HEK293 (cell line): ENCODE measurements around the gene DNAH12.
A peak's percentile ranks its signal among the peaks of the same experiment; 100 is the strongest.

Experiments used
- CTCF ChIA-PET: fragments of 350-600 bp; formaldehyde crosslinking; extraction: SDS; loops from one replicate; lab custom pipeline; 2021; ENCODE audit warnings: antibody characterized with exemption; lab: Yijun Ruan, JAX
- POLR2A ChIA-PET: fragments of 300-600 bp; formaldehyde crosslinking; extraction: SDS; loops from one replicate; lab custom pipeline; 2020; ENCODE audit warnings: antibody characterized with exemption, inconsistent platforms; lab: Yijun Ruan, JAX
- H3K27ac ChIP-seq: fragments of 200-500 bp; sonication (Bioruptor generic); 2 replicates; pipeline ENCODE4 v1.5.1; 2014; ENCODE audit warnings: low read depth, low read length, control low read depth, inconsistent platforms; ENCODE audit errors: extremely low read depth
- H3K36me3 ChIP-seq, 2 experiments: fragments of 200-500 bp in 1 of 2; sonication (Bioruptor generic) in 1 of 2; 1 replicate in 1 of 2; 2 replicates in 1 of 2; pipeline ENCODE4 v1.5.1; 2014 to 2017; ENCODE audit warnings: inconsistent platforms in 2 of 2, low read length in 2 of 2; ENCODE audit not compliant: control insufficient read depth in 2 of 2, insufficient read depth in 1 of 2
- H3K4me1 ChIP-seq: fragments of 200-500 bp; sonication (Bioruptor generic); 2 replicates; pipeline ENCODE4 v1.5.1; 2014; ENCODE audit warnings: mild to moderate bottlenecking, low read length, inconsistent platforms; ENCODE audit not compliant: control insufficient read depth, insufficient read depth
- H3K4me3 ChIP-seq: 2 replicates; pipeline ENCODE4 v1.5.1; 2011; ENCODE audit warnings: low read depth, mild to moderate bottlenecking, control low read depth, low read length, moderate library complexity
- H3K9me3 ChIP-seq: fragments of 200-500 bp; sonication (Bioruptor generic); 2 replicates; pipeline ENCODE4 v1.5.1; 2014; ENCODE audit warnings: low read depth, low read length, inconsistent platforms; ENCODE audit not compliant: control insufficient read depth, insufficient read depth
- BCL11B ChIP-seq: fragments of 450-650 bp; formaldehyde crosslinking; IDR thresholded peaks from 2 replicates; pipeline ENCODE4 v1.5.1; 2016; ENCODE audit warnings: low read depth, missing biosample characterization, missing genetic modification characterization
- GLI4 ChIP-seq: fragments of 450-650 bp; formaldehyde crosslinking; IDR thresholded peaks from 2 replicates; pipeline ENCODE4 v1.5.1; 2016; ENCODE audit warnings: missing biosample characterization, missing genetic modification characterization
- KLF1 ChIP-seq: fragments of 450-650 bp; formaldehyde crosslinking; IDR thresholded peaks from 2 replicates; pipeline ENCODE4 v1.5.1; 2016; ENCODE audit warnings: missing biosample characterization, missing genetic modification characterization
- KLF9 ChIP-seq: fragments of 450-650 bp; formaldehyde crosslinking; IDR thresholded peaks from 2 replicates; pipeline ENCODE4 v1.5.1; 2016; ENCODE audit warnings: missing biosample characterization, missing genetic modification characterization, low read depth
- SP2 ChIP-seq: fragments of 450-650 bp; formaldehyde crosslinking; IDR thresholded peaks from 2 replicates; pipeline ENCODE4 v1.5.1; 2016; ENCODE audit warnings: missing biosample characterization, missing genetic modification characterization
- WT1 ChIP-seq: fragments of 450-650 bp; formaldehyde crosslinking; IDR thresholded peaks from 2 replicates; pipeline ENCODE4 v1.5.1; 2016; ENCODE audit warnings: missing biosample characterization, missing genetic modification characterization
- YY1 ChIP-seq: fragments of 450-650 bp; formaldehyde crosslinking; IDR thresholded peaks from 2 replicates; pipeline ENCODE4 v1.5.1; 2018; ENCODE audit warnings: missing biosample characterization, missing genetic modification characterization
- ZNF114 ChIP-seq: fragments of 450-650 bp; formaldehyde crosslinking; IDR thresholded peaks from 2 replicates; pipeline ENCODE4 v1.5.0; 2017; ENCODE audit warnings: missing biosample characterization, missing genetic modification characterization
- ZNF140 ChIP-seq: fragments of 450-650 bp; formaldehyde crosslinking; IDR thresholded peaks from 2 replicates; pipeline ENCODE4 v1.5.1; 2016; ENCODE audit warnings: missing biosample characterization, missing genetic modification characterization
- ZNF19 ChIP-seq: fragments of 450-650 bp; formaldehyde crosslinking; IDR thresholded peaks from 2 replicates; pipeline ENCODE4; 2016; ENCODE audit warnings: missing biosample characterization, missing genetic modification characterization, low read depth
- ZNF239 ChIP-seq: fragments of 450-650 bp; formaldehyde crosslinking; IDR thresholded peaks from 2 replicates; pipeline ENCODE4 v1.5.1; 2016; ENCODE audit warnings: missing biosample characterization, missing genetic modification characterization
- ZNF248 ChIP-seq: fragments of 450-650 bp; formaldehyde crosslinking; IDR thresholded peaks from 2 replicates; pipeline ENCODE4 v1.5.1; 2017; ENCODE audit warnings: missing biosample characterization, missing genetic modification characterization
- ZNF354C ChIP-seq: fragments of 450-650 bp; formaldehyde crosslinking; IDR thresholded peaks from 2 replicates; pipeline ENCODE4 v1.5.1; 2016; ENCODE audit warnings: missing biosample characterization, missing genetic modification characterization, low read depth, borderline replicate concordance
- ZNF521 ChIP-seq: fragments of 450-650 bp; formaldehyde crosslinking; IDR thresholded peaks from 2 replicates; pipeline ENCODE4 v1.5.1; 2017; ENCODE audit warnings: missing biosample characterization, mild to moderate bottlenecking, missing genetic modification characterization
- ZNF548 ChIP-seq: fragments of 450-650 bp; formaldehyde crosslinking; IDR thresholded peaks from 2 replicates; pipeline ENCODE4 v1.5.1; 2016; ENCODE audit warnings: missing biosample characterization, missing genetic modification characterization
- ZNF585B ChIP-seq: fragments of 450-650 bp; formaldehyde crosslinking; IDR thresholded peaks from 2 replicates; pipeline ENCODE4 v1.5.1; 2016; ENCODE audit warnings: missing biosample characterization, missing genetic modification characterization
- ZNF596 ChIP-seq: fragments of 450-650 bp; IDR thresholded peaks from 2 replicates; pipeline ENCODE4 v1.5.0; 2018; ENCODE audit warnings: missing biosample characterization, mild to moderate bottlenecking, missing genetic modification characterization, moderate library complexity
- ZNF610 ChIP-seq: fragments of 450-650 bp; formaldehyde crosslinking; IDR thresholded peaks from 2 replicates; pipeline ENCODE4 v1.5.1; 2016; ENCODE audit warnings: missing biosample characterization, missing genetic modification characterization, borderline replicate concordance
- ZNF670 ChIP-seq: fragments of 450-650 bp; formaldehyde crosslinking; IDR thresholded peaks from 2 replicates; pipeline ENCODE4 v1.5.1; 2016; ENCODE audit warnings: missing biosample characterization, missing genetic modification characterization, low read depth
- ZNF747 ChIP-seq: fragments of 450-650 bp; formaldehyde crosslinking; IDR thresholded peaks from 2 replicates; pipeline ENCODE4 v1.5.1; 2016; ENCODE audit warnings: missing biosample characterization, missing genetic modification characterization
- ZNF76 ChIP-seq: fragments of 450-650 bp; formaldehyde crosslinking; IDR thresholded peaks from 2 replicates; pipeline ENCODE4; 2016; ENCODE audit warnings: low read depth, missing biosample characterization, missing genetic modification characterization, borderline replicate concordance
- ZNF791 ChIP-seq: fragments of 450-650 bp; formaldehyde crosslinking; IDR thresholded peaks from 2 replicates; pipeline ENCODE4 v1.5.1; 2016; ENCODE audit warnings: missing biosample characterization, missing genetic modification characterization
- ZNF830 ChIP-seq: fragments of 450-650 bp; IDR thresholded peaks from 2 replicates; pipeline ENCODE4 v1.5.0; 2018; ENCODE audit warnings: missing biosample characterization, missing genetic modification characterization, low read depth, mild to moderate bottlenecking, moderate library complexity
- ZSCAN16 ChIP-seq: fragments of 450-650 bp; formaldehyde crosslinking; IDR thresholded peaks from 2 replicates; pipeline ENCODE4 v1.5.1; 2016; ENCODE audit warnings: missing biosample characterization, missing genetic modification characterization
- TF ChIP-seq, protein P1 (sequence below): fragments of 450-650 bp; formaldehyde crosslinking; IDR thresholded peaks from 2 replicates; pipeline ENCODE4 v1.5.1; 2017; ENCODE audit warnings: missing biosample characterization, missing genetic modification characterization
- TF ChIP-seq, protein P2 (sequence below): fragments of 450-650 bp; formaldehyde crosslinking; IDR thresholded peaks from 2 replicates; pipeline ENCODE4 v1.5.1; 2017; ENCODE audit warnings: missing biosample characterization, missing genetic modification characterization
- TF ChIP-seq, protein P3 (sequence below): fragments of 450-650 bp; formaldehyde crosslinking; optimal IDR thresholded peaks from 2 replicates; pipeline ENCODE3; 2016; ENCODE audit warnings: missing biosample characterization, mild to moderate bottlenecking, missing genetic modification characterization
- TF ChIP-seq, protein P4 (sequence below): fragments of 450-650 bp; formaldehyde crosslinking; IDR thresholded peaks from 2 replicates; pipeline ENCODE4 v1.5.1; 2016; ENCODE audit warnings: missing biosample characterization, missing genetic modification characterization
- TF ChIP-seq, protein P5 (sequence below): fragments of 450-650 bp; formaldehyde crosslinking; IDR thresholded peaks from 2 replicates; pipeline ENCODE4 v1.5.1; 2016; ENCODE audit warnings: missing biosample characterization, missing genetic modification characterization, low read depth
- TF ChIP-seq, protein P6 (sequence below): IDR thresholded peaks from 2 replicates; pipeline ENCODE4 v1.6.1; 2011; ENCODE audit warnings: mild to moderate bottlenecking, low read depth, low read length, borderline replicate concordance

The DNAH12 gene

DNA sequence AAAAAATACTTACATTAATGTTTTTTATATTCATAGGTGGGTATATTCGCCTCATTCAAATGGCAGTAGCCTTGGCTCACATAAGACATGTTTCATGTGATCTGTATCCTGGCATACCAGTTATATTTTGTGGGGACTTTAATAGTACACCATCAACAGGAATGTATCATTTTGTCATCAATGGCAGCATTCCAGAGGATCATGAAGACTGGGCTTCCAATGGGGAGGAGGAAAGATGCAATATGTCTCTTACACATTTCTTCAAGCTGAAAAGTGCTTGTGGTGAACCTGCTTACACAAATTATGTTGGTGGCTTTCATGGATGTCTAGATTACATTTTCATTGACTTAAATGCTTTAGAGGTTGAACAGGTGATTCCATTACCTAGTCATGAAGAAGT is 15.4 kb upstream of the DNAH12 start:
- H3K9me3 ChIP-seq, result no peaks in the 10 kb centered on the region
- CTCF ChIA-PET, result interaction anchor here (0.6 kb wide), 1 partner anchor 11 kb away, joined by 3 read pairs; no protein-coding TSS in a partner anchor
- no peaks in the 10 kb centered on the region for H3K4me1 ChIP-seq

DNA sequence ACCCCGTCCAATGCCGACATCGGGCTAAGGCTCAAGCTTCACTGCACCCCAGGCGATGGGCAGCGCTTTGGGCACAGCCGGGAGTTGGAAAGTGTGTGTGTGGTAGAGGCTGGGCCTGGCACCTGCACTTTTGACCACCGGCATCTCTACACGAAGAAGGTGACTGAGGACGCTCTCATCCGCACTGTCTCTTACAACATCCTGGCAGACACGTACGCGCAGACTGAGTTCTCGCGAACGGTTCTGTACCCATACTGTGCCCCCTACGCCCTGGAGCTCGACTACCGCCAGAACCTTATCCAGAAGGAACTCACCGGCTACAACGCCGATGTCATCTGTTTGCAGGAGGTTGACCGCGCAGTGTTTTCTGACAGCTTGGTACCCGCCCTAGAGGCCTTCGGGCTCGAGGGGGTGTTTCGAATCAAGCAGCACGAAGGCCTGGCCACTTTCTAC is 13.0 kb upstream of the DNAH12 start:
- CTCF ChIA-PET, result interaction anchor here (0.6 to 1.6 kb wide), 3 partner anchors 50 to 756 kb away, joined by 3 to 5 read pairs (median 3); no protein-coding TSS in a partner anchor
- no peak overlapping the region; the same call in 1 of the 2 replicates for H3K27ac ChIP-seq
- no peak for TF ChIP-seq ZNF670 (tag by site-specific recombination)
- TF ChIP-seq ZNF585B (tag by site-specific recombination), result no peak
- no peak for TF ChIP-seq ZNF791 (tag by site-specific recombination)
- TF ChIP-seq ZNF76 (tag by site-specific recombination), result peak; percentile 50; the same call in 1 of the 2 replicates
- TF ChIP-seq ZNF747, result no peak
- TF ChIP-seq WT1, result no peak
- no peak for TF ChIP-seq GLI4 (tag by site-specific recombination)
- TF ChIP-seq SP2 (tag by site-specific recombination), result peak; percentile 27; the same call in 1 of the 2 replicates
- no peak for TF ChIP-seq ZNF114 (tag by site-specific recombination)
- TF ChIP-seq ZNF521 (tag by site-specific recombination), result no peak
- TF ChIP-seq, protein P1, sequence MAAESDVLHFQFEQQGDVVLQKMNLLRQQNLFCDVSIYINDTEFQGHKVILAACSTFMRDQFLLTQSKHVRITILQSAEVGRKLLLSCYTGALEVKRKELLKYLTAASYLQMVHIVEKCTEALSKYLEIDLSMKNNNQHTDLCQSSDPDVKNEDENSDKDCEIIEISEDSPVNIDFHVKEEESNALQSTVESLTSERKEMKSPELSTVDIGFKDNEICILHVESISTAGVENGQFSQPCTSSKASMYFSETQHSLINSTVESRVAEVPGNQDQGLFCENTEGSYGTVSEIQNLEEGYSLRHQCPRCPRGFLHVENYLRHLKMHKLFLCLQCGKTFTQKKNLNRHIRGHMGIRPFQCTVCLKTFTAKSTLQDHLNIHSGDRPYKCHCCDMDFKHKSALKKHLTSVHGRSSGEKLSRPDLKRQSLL (tag by site-specific recombination), result no peak
- TF ChIP-seq, protein P2, sequence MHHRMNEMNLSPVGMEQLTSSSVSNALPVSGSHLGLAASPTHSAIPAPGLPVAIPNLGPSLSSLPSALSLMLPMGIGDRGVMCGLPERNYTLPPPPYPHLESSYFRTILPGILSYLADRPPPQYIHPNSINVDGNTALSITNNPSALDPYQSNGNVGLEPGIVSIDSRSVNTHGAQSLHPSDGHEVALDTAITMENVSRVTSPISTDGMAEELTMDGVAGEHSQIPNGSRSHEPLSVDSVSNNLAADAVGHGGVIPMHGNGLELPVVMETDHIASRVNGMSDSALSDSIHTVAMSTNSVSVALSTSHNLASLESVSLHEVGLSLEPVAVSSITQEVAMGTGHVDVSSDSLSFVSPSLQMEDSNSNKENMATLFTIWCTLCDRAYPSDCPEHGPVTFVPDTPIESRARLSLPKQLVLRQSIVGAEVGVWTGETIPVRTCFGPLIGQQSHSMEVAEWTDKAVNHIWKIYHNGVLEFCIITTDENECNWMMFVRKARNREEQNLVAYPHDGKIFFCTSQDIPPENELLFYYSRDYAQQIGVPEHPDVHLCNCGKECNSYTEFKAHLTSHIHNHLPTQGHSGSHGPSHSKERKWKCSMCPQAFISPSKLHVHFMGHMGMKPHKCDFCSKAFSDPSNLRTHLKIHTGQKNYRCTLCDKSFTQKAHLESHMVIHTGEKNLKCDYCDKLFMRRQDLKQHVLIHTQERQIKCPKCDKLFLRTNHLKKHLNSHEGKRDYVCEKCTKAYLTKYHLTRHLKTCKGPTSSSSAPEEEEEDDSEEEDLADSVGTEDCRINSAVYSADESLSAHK (tag by site-specific recombination), result no peak
- TF ChIP-seq, protein P3, sequence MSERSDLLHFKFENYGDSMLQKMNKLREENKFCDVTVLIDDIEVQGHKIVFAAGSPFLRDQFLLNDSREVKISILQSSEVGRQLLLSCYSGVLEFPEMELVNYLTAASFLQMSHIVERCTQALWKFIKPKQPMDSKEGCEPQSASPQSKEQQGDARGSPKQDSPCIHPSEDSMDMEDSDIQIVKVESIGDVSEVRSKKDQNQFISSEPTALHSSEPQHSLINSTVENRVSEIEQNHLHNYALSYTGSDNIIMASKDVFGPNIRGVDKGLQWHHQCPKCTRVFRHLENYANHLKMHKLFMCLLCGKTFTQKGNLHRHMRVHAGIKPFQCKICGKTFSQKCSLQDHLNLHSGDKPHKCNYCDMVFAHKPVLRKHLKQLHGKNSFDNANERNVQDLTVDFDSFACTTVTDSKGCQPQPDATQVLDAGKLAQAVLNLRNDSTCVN (tag by site-specific recombination), result peak; percentile 14
- TF ChIP-seq KLF1, result no peak
- TF ChIP-seq ZNF140 (tag by site-specific recombination), result no peak
- TF ChIP-seq, protein P4, sequence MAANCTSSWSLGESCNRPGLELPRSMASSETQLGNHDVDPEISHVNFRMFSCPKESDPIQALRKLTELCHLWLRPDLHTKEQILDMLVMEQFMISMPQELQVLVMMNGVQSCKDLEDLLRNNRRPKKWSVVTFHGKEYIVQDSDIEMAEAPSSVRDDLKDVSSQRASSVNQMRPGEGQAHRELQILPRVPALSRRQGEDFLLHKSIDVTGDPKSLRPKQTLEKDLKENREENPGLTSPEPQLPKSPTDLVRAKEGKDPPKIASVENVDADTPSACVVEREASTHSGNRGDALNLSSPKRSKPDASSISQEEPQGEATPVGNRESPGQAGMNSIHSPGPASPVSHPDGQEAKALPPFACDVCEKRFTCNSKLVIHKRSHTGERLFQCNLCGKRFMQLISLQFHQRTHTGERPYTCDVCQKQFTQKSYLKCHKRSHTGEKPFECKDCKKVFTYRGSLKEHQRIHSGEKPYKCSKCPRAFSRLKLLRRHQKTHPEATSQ (tag by site-specific recombination), result no peak
- POLR2A ChIA-PET, result interaction anchor here (0.6 to 2.3 kb wide), 6 partner anchors 9 to 159 kb away, joined by 3 to 11 read pairs (median 5); partner anchors contain the start of gene ARF4
- H3K9me3 ChIP-seq, result no peaks in the 10 kb centered on the region
- H3K4me3 ChIP-seq, result peak overlapping the region; percentile 96
- no peaks in the 10 kb centered on the region for H3K4me1 ChIP-seq
- peaks cover 6 to 41% of the 10 kb centered on the region in 2 experiments; a peak in 1 of 3 replicates for H3K36me3 ChIP-seq

More for the DNA sequence above, 15.4 kb upstream of the DNAH12 start:
- Histone ChIP-seq H3K27ac (no peak overlapping the region), H3K36me3 (peaks cover 6 to 56% of the 10 kb centered on the region in 2 experiments; a peak in 2 of 3 replicates), H3K4me3 (no peak overlapping the region)
- TF ChIP-seq KLF9 (tag by site-specific recombination), result no peak
- TF ChIP-seq BCL11B (tag by site-specific recombination), result no peak
- TF ChIP-seq ZNF248 (tag by site-specific recombination), result no peak
- no peak for TF ChIP-seq ZNF239 (tag by site-specific recombination)
- TF ChIP-seq ZNF548 (tag by site-specific recombination), result no peak
- TF ChIP-seq ZNF610 (tag by site-specific recombination), result no peak
- TF ChIP-seq ZNF596, result no peak
- TF ChIP-seq, protein P5, sequence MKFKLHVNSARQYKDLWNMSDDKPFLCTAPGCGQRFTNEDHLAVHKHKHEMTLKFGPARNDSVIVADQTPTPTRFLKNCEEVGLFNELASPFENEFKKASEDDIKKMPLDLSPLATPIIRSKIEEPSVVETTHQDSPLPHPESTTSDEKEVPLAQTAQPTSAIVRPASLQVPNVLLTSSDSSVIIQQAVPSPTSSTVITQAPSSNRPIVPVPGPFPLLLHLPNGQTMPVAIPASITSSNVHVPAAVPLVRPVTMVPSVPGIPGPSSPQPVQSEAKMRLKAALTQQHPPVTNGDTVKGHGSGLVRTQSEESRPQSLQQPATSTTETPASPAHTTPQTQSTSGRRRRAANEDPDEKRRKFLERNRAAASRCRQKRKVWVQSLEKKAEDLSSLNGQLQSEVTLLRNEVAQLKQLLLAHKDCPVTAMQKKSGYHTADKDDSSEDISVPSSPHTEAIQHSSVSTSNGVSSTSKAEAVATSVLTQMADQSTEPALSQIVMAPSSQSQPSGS, result no peak
- TF ChIP-seq, protein P6, sequence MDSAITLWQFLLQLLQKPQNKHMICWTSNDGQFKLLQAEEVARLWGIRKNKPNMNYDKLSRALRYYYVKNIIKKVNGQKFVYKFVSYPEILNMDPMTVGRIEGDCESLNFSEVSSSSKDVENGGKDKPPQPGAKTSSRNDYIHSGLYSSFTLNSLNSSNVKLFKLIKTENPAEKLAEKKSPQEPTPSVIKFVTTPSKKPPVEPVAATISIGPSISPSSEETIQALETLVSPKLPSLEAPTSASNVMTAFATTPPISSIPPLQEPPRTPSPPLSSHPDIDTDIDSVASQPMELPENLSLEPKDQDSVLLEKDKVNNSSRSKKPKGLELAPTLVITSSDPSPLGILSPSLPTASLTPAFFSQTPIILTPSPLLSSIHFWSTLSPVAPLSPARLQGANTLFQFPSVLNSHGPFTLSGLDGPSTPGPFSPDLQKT, result no peak
- no peak for TF ChIP-seq YY1 (tag by site-specific recombination)
- no peak for TF ChIP-seq ZNF830
- TF ChIP-seq ZNF19 (tag by site-specific recombination), result no peak
- TF ChIP-seq ZSCAN16, result no peak
- TF ChIP-seq ZNF354C (tag by site-specific recombination), result no peak
- POLR2A ChIA-PET, result no interaction called here
